NCI-H146 treated with DMSO at 0.1 percent for 48 hours (cell line): Measurements from ENCODE around the gene HNRNPA2B1.
"Not testable (repeated sequence)": the region's sequence is repeated elsewhere in the genome, so short reads cannot be mapped to it uniquely, and the experiment has no call there.

Experiments
- DNase-seq: peaks from one replicate; lab custom pipeline; 2025; ENCODE audit not compliant: unreplicated experiment; lab: John Stamatoyannopoulos, UW

HNRNPA2B1 gene

GRCh38 chr7:26185131-26185843 lies 15.3 kb downstream of the HNRNPA2B1 start:
- DNase-seq: no peak

GRCh38 chr7:26184281-26185101 lies 16.1 kb downstream of the HNRNPA2B1 start:
- DNase-seq: not testable (repeated sequence)

DNA sequence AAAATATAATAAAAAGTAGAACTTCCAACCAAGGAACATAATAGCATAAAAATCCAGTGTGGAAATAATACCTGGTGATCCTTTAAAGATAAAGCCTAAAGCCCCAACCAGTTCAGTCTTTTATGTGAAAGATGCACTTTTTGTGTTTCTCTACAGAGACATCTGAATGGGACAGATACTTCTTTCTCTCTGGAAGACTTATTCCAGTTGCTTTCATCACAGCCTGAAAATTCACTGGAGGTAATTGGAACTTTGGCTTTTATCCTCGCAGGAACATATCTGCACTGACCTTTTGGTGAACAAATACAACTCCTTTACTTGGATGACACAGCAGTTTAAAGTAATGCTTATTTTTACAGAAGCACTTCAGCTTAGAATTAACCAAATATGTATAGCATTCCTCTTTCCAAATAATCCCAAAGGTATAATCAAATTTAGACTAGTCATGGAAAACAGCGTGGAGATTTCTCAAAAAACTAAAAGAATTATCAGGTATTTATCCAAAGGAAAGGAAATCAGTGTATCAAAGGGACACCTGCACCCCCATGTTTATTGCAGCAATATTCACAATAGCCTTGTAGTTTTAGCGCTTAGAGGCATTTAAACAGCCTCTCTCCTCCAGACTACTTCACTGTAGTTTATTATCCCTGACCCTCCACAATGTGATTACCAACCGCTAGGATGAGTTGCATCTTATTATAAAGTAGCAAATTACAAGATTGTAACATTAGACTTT lies 16.8 kb downstream of the HNRNPA2B1 start:
- no peak for DNase-seq

DNA sequence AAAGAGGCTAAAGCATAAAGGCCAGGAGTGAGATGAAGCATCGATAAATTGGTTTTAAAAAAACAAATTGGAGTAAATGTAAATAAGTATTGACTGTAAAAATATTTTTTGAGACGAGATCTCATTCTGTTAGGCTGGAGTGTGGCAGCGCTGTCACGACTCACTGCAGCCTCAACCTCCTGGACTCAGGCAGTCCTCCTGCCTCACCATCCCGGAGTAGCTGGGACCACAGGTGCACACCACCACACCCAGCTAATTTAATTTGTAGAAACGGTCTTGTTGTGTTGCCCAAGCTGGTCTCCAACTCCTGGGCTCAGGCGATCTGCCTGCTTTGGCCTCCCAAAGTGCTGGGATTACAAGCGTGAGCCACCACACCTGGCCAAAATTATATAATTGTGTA lies 17.8 kb downstream of the HNRNPA2B1 start:
- DNase-seq: no peak

DNA sequence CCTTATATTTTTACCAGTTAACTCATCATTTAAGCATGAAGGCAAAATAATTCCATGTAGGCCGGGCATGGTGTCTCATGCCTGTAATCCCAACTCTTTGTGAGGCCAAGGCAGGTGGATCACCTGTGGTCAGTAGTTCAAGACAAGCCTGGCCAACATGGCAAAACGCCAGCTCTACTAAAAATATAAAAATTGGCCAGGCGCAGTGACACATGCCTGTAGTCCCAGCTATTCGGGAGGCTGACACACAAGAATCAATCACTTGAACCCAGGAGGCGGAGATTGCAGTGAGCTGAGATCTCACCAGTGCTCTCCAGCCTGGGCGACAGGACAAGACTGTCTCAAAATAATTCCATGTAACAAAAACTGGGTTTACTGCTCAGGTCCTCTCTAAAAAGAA lies 18.3 kb downstream of the HNRNPA2B1 start:
- DNase-seq: no peak

GRCh38 chr7:26181474-26182227 lies 18.9 kb downstream of the HNRNPA2B1 start:
- DNase-seq: no peak

DNA sequence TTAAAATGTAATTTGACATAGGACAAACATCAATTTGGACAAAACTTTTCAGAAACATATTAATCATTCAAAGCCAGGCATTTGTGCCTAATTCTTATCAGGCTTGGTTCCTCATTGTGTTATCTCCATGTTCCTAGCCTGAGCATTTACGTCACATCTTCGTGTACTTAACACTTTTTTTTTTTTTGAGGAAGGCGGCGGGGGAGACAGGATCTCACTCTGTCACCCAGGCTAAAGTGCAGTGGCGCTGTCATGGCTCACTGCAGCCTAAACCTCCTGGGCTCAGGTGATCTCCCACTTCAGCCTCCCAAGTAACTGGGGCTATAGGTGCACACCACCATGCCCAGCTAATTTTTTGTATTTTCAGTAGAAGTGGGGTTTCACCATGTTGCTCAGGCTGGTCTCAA lies 19.8 kb downstream of the HNRNPA2B1 start:
- DNase-seq: no peak

- no peak for DNase-seq
Measured at GRCh38 chr7:26179826-26180497, 20.6 kb downstream of the HNRNPA2B1 start.

DNA sequence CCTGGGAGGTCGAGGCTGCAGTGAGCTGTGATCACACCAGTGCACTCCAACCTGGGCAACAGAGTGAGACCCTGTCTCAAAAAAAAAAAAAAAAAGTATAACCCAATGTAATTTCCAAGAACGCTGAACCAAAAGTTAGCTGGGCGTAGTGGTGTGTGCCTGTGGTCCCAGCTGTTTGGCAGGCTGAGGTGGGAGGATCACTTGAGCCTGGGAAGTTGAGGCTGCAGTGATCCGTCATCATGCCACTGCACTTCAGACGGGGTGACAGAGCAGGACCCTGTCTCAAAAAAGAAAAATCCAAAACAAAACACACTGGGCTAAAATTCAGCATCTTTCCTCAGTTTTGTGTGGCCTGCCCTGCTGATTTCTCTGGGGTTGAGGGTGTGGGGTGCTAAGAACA lies 21.1 kb downstream of the HNRNPA2B1 start:
- no peak for DNase-seq

- no peak for DNase-seq
Measured at GRCh38 chr7:26178272-26178960, 22.1 kb downstream of the HNRNPA2B1 start.

- DNase-seq: not testable (repeated sequence)
Measured at GRCh38 chr7:26177269-26177668, 23.3 kb downstream of the HNRNPA2B1 start.

GRCh38 chr7:26176696-26177095 lies 23.9 kb downstream of the HNRNPA2B1 start:
- not testable (repeated sequence) for DNase-seq

DNA sequence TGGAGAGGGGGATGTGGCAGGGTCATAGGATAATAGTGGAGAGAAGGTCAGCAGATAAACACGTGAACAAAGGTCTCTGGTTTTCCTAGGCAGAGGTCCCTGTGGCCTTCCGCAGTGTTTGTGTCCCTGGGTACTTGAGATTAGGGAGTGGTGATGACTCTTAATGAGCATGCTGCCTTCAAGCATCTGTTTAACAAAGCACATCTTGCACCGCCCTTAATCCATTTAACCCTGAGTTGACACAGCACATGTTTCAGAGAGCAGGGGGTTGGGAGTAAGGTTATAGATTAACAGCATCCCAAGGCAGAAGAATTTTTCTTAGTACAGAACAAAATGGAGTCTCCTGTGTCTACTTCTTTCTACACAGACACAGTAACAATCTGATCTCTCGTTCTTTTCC lies 24.6 kb downstream of the HNRNPA2B1 start:
- DNase-seq: not testable (repeated sequence)

- no peak for DNase-seq
Measured at GRCh38 chr7:26172048-26172447, 28.5 kb downstream of the HNRNPA2B1 start.

- no peak for DNase-seq
Measured at GRCh38 chr7:26171601-26172000, 28.9 kb downstream of the HNRNPA2B1 start.

GRCh38 chr7:26170663-26171062 lies 29.9 kb downstream of the HNRNPA2B1 start:
- no peak for DNase-seq

DNA sequence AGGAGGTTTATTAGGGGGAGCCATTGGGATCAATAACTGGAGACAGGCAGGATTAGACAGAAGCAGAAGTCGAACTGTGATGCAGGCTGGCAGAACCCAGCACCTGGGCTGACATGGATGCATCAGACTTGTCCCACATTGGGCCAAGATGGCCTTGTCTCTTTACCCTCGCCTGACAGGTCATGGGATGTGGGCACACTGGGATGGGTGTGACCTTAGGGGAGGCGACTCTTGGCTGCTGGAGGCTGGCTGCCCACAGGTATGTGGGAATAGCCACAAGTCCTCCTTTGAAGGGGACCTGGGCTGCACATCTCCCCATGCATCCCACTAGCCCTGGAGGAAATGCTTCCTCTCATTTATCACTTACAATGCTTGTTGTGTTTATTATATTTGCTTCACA lies 31.3 kb downstream of the HNRNPA2B1 start:
- no peak for DNase-seq

GRCh38 chr7:26168458-26169023 lies 32.0 kb downstream of the HNRNPA2B1 start:
- DNase-seq: no peak

DNA sequence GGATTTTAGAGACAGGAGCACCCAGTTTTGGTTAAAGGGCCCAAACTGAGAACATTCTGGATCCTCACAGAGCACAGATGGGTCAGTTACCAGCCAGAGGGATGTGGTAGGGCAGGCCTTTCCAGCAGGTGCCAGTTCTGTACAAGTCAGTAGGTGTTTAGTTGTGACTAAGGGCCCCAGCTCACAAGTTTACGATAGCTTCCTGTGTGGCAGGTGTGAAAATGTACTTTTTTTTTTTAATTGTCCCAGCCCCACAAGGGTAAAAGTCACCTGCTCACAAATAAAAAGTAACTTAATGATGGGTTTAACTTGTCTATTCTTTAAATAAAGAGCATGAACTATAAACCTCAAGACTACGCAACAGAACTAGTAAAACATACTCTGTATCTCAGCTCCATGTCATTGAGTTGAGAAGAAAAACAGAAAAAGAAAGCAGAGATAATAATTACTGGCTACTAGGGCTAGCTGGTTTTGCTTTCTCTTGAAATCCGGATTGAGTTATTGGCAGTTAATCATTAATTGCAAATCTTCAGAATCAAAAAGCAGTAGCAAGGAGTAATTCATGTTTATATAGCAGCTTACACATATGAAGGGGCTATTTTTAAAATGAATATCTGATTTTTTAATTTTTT lies 33.1 kb downstream of the HNRNPA2B1 start:
- no peak for DNase-seq
